ENCODE results near the gene ZSWIM5.
"Not testable (repeated sequence)": the region's sequence is repeated elsewhere in the genome, so short reads cannot be mapped to it uniquely, and the experiment has no call there.

GRCh38 chr1:45115198-45115597 is 91.2 kb downstream of the ZSWIM5 start:
- TF ChIP-seq CTCF (conservative IDR thresholded peaks at IDR 0.05 in 1 of 2, IDR thresholded peaks at IDR 0.05 in 1 of 2; ENCODE audit: extremely low read depth in 1 of 2, insufficient read depth in 1 of 2, low read depth in 1 of 2, low read length in 2 of 2); EZH2 (IDR thresholded peaks at IDR 0.05; ENCODE audit: borderline replicate concordance, low read length): not testable (repeated sequence)
